ENCODE measurements around the gene ADPRHL1. TPM values are rescaled to one million over a fixed set of nuclear protein-coding genes. Genes with fewer than 3 reads are reported as not detected.

Gene ADPRHL1
- total RNA-seq, 3 donors from 2014 or later (not counting 1 experiment from before 2014, with no cell fraction given): 0.56 to 0.93 (median 0.72) TPM

DNA sequence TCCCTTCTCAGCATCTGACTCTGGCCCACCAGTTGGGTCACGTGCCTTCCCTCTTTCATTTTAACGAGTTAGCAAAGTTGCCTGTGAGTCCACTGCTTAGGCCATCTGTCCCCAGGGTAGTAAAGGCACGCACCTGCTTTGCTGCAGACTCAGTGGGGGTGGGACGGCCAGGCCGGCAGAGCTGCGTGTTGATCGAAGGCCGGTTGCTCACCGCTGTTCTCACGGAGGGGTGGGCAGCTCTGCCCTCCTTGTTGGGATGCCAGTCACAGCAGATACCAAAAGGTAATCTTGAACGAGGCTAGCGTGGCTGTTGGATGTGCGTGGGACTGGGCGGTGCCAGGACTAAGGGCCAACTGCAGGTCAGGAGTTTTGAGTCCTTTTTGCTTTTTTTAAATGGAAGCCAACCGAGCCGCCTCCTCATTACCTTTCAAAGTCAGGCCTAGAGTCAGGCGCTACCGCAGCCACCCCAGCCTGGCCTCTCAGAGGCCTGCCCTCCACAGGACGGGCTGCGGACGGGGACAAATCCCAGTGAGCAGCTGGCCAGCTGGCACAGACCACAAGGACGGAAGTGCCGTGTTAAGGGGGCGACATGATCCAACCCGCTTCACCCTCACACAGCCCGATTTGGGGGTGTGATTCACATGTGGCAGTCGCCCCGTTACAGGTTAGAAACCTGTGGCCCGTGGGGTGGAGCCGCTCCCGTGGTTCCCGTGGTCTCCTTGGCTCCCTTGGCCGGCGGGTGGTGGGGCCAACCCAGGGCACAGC lies 20.6 kb downstream of the ADPRHL1 start:
- H3K4me3 Mint-ChIP-seq: no peak overlapping the region
- WGBS (ENCODE audit: insufficient coverage): 89% methylated on average over 34 of the region's 34 CpGs

DNA sequence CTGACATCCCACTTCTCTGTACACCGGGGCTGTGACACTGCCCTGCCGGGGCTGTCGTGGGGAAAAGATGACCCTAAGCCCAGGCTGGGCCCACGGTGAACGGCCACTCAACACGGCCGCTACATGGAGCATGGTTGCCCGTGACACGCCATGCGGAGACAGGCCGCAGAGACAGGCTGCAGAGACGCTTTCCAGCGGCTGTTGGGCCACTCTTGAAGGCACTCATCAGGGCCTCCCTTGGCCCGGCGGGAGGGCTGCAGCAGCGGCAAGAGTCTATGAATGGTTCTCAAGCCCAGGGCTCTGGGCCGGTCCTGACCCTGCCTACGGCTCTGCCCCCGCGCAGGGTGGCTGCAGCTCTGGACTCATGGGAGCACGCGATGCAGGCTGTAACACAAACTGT lies 22.1 kb downstream of the ADPRHL1 start:
- intact Hi-C loops (cut with micrococcal nuclease): no loop called here
- no peaks in the 10 kb centered on the region for H3K9me3 Mint-ChIP-seq
- H3K4me3 Mint-ChIP-seq: no peak overlapping the region
- H3K36me3 ChIP-seq (ENCODE audit: control insufficient read depth, insufficient read depth, low read length): no peaks in the 10 kb centered on the region
- no peaks in the 10 kb centered on the region for H3K27me3 ChIP-seq (ENCODE audit: control insufficient read depth, insufficient read depth, low read length)
- TF ChIP-seq, protein P1, sequence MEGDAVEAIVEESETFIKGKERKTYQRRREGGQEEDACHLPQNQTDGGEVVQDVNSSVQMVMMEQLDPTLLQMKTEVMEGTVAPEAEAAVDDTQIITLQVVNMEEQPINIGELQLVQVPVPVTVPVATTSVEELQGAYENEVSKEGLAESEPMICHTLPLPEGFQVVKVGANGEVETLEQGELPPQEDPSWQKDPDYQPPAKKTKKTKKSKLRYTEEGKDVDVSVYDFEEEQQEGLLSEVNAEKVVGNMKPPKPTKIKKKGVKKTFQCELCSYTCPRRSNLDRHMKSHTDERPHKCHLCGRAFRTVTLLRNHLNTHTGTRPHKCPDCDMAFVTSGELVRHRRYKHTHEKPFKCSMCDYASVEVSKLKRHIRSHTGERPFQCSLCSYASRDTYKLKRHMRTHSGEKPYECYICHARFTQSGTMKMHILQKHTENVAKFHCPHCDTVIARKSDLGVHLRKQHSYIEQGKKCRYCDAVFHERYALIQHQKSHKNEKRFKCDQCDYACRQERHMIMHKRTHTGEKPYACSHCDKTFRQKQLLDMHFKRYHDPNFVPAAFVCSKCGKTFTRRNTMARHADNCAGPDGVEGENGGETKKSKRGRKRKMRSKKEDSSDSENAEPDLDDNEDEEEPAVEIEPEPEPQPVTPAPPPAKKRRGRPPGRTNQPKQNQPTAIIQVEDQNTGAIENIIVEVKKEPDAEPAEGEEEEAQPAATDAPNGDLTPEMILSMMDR (IDR thresholded peaks at IDR 0.05): no peak
- ATAC-seq (no peak), DNase-seq (no peak)
- WGBS (ENCODE audit: insufficient coverage): 98% methylated on average over 20 of the region's 22 CpGs
- H3K27me3 Mint-ChIP-seq (ENCODE audit: low read depth in 2 of 2): no peaks in the 10 kb centered on the region
- H3K36me3 Mint-ChIP-seq: no peaks in the 10 kb centered on the region
- H3K9me3 ChIP-seq (ENCODE audit: control insufficient read depth, insufficient read depth, low read length): no peaks in the 10 kb centered on the region
- no peak overlapping the region for H3K27ac ChIP-seq (ENCODE audit: low read length)
- H3K4me1 Mint-ChIP-seq: no peaks in the 10 kb centered on the region
- H3K27ac Mint-ChIP-seq: no peak overlapping the region
- H3K4me1 ChIP-seq (ENCODE audit: control insufficient read depth, insufficient read depth, low read length): no peaks in the 10 kb centered on the region
- no peak overlapping the region for H3K4me3 ChIP-seq (ENCODE audit: low read length)

More for the DNA sequence above, 20.6 kb downstream of the ADPRHL1 start:
- Histone ChIP-seq H3K36me3 (ENCODE audit: control insufficient read depth, insufficient read depth, low read length) (no peaks in the 10 kb centered on the region), H3K27ac (ENCODE audit: low read length) (no peak overlapping the region), H3K9me3 (ENCODE audit: control insufficient read depth, insufficient read depth, low read length) (no peaks in the 10 kb centered on the region), H3K4me3 (ENCODE audit: low read length) (no peak overlapping the region), H3K27me3 (ENCODE audit: control insufficient read depth, insufficient read depth, low read length) (no peaks in the 10 kb centered on the region), H3K4me1 (ENCODE audit: control insufficient read depth, insufficient read depth, low read length) (no peaks in the 10 kb centered on the region)
- no peak overlapping the region for H3K27ac Mint-ChIP-seq
- no peaks in the 10 kb centered on the region for H3K27me3 Mint-ChIP-seq (ENCODE audit: low read depth in 2 of 2)
- no peak for DNase-seq
- H3K4me1 Mint-ChIP-seq: no peaks in the 10 kb centered on the region
- no peaks in the 10 kb centered on the region for H3K36me3 Mint-ChIP-seq
- ATAC-seq: no peak
- intact Hi-C loops (cut with micrococcal nuclease): no loop called here
- H3K9me3 Mint-ChIP-seq: no peaks in the 10 kb centered on the region
- TF ChIP-seq, protein P1 (IDR thresholded peaks at IDR 0.05): no peak

DNA sequence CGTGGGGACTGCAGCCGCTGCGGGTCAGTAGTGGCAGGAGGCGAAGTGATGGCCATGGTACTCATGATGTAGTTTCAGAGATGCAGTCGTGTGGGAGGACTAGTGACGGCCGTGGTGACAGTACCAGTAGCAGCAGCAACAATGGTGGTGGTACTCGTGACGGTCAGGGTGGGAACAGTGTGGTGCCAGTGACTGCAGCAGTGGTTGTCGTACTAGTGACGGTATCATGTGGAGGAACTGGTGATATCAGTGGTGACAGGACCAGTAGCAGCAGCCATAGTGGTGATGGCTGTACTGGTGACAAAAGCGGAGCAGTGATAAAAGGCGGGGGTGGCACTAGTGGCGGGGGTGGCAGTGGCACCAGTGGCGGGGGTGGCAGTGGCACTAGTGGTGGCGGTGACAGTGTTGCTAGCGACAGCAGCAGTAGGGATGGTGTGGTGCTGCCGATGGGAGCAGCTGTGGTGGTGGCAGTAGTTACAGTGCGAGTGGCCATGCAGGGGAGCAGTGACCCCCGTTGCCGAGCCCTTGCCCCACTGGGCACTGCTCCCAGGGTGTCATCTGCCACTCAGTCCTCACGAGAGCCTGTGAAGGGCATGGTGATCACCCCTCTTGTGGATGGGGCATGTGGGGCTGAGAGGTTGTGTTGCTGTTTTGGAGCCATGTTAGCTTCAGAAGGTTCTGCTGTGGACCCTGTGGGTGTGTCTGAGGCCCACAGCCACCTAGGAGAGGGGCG lies 22.7 kb downstream of the ADPRHL1 start:
- Histone ChIP-seq H3K4me1 (ENCODE audit: control insufficient read depth, insufficient read depth, low read length) (no peaks in the 10 kb centered on the region), H3K9me3 (ENCODE audit: control insufficient read depth, insufficient read depth, low read length) (no peaks in the 10 kb centered on the region), H3K36me3 (ENCODE audit: control insufficient read depth, insufficient read depth, low read length) (no peaks in the 10 kb centered on the region), H3K4me3 (ENCODE audit: low read length) (no peak overlapping the region), H3K27me3 (ENCODE audit: control insufficient read depth, insufficient read depth, low read length) (no peaks in the 10 kb centered on the region), H3K27ac (ENCODE audit: low read length) (no peak overlapping the region)
- TF ChIP-seq, protein P1 (IDR thresholded peaks at IDR 0.05): no peak
- no peak overlapping the region for H3K27ac Mint-ChIP-seq
- H3K9me3 Mint-ChIP-seq: no peaks in the 10 kb centered on the region
- WGBS (ENCODE audit: insufficient coverage): 96% methylated on average over 22 of the region's 23 CpGs
- no peak overlapping the region for H3K4me3 Mint-ChIP-seq
- no peaks in the 10 kb centered on the region for H3K27me3 Mint-ChIP-seq (ENCODE audit: low read depth in 2 of 2)
- H3K4me1 Mint-ChIP-seq: no peaks in the 10 kb centered on the region
- DNase-seq (no peak), ATAC-seq (no peak)
- intact Hi-C loops (cut with micrococcal nuclease): no loop called here
- no peaks in the 10 kb centered on the region for H3K36me3 Mint-ChIP-seq

Data from natural killer cell (primary cell).